Tibial artery (tissue), 4 donors: ENCODE results near the gene LRRC27.

Source experiments
- DNase-seq, 2 donors: peaks; one replicate each; pipeline ENCODE4 v3.0.0-alpha.2; 2019
- H3K27ac ChIP-seq, 2 donors: fragments of 200-600 bp; sonication (generic) in 1 of 2; 1 replicate in 1 of 2; 2 replicates in 1 of 2; pipeline ENCODE4 v1.5.1; 2018 to 2019; ENCODE audit warnings: mild to moderate bottlenecking in 1 of 2
- H3K27me3 ChIP-seq, 2 donors: fragments of 200-600 bp; sonication (generic) in 1 of 2; one replicate each; pipeline versions ENCODE4 v1.5.1 to v1.6.0; 2016 to 2019
- H3K36me3 ChIP-seq, 3 donors: fragments of 200-600 bp; sonication (generic) in 2 of 3; one replicate each; pipeline ENCODE4 v1.5.1; 2016 to 2019; ENCODE audit warnings: mild to moderate bottlenecking in 2 of 3
- H3K4me1 ChIP-seq, 4 donors: fragments of 200-600 bp; sonication (generic) in 2 of 4; 1 replicate in 3 of 4; 2 replicates in 1 of 4; pipeline ENCODE4 v1.5.1; 2016 to 2019
- H3K4me3 ChIP-seq, 2 donors: fragments of 200-600 bp; sonication (generic) in 1 of 2; 1 replicate in 1 of 2; 2 replicates in 1 of 2; pipeline ENCODE4 v1.5.1; 2018 to 2019; ENCODE audit warnings: mild to moderate bottlenecking in 2 of 2
- H3K9me3 ChIP-seq, 3 donors: fragments of 200-600 bp; sonication (generic) in 1 of 3; one replicate each; pipeline ENCODE4 v1.5.1; 2016 to 2019
- CTCF ChIP-seq, 2 experiments: fragments of 200-600 bp in 1 of 2; fragments of 450-650 bp in 1 of 2; IDR thresholded peaks; one replicate each; pipeline ENCODE4 v1.5.1; 2017 to 2019; ENCODE audit warnings: antibody characterized with exemption in 2 of 2, mild to moderate bottlenecking in 1 of 2, moderate library complexity in 1 of 2
- intact Hi-C: fragments of 100-400 bp; cut with DNase I; formaldehyde crosslinking; loops from one replicate; pipeline ENCODE4 v1.15.0; 2023; ENCODE audit warnings: low total_unique reads

Gene LRRC27

GRCh38 chr10:132326344-132326889 lies 5.6 kb upstream of the LRRC27 start:
- H3K27ac ChIP-seq, result no peak overlapping the region
- DNase-seq, result peak in 1 of 2 donors; percentile 46
- H3K9me3 ChIP-seq, result no peaks in the 10 kb centered on the region
- H3K27me3 ChIP-seq, result no peaks in the 10 kb centered on the region
- no peak for TF ChIP-seq CTCF (IDR thresholded peaks at IDR 0.05)
- H3K4me3 ChIP-seq, result no peak overlapping the region
- peaks cover 0 to 8% (median 0%) of the 10 kb centered on the region in 3 donors for H3K36me3 ChIP-seq
- intact Hi-C loops, result no loop called here
- peaks cover 0 to 25% (median 14%) of the 10 kb centered on the region in 4 donors for H3K4me1 ChIP-seq

DNA sequence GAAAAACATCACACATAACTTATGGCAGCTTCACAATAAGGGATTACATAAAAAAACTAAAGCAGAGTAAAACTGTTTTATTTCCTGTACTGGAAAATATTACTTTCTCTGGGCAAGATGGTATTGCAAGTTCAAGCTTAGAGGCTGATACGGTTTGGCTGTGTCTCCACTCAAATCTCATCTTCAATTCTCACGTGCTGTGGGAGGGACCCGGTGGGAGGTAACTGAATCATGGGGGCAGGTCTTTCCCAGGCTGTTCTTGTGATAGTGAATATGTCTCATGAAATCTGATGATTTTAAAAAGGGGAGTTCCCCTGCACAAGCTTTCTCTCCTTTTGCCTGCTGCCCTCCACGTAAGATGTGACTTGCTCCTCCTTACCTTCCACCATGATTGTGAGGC lies 5.1 kb upstream of the LRRC27 start:
- Histone ChIP-seq H3K27ac (no peak overlapping the region), H3K27me3 (no peaks in the 10 kb centered on the region), H3K4me1 (peaks cover 0 to 25% (median 14%) of the 10 kb centered on the region in 4 donors), H3K4me3 (no peak overlapping the region), H3K36me3 (peaks cover 0 to 8% (median 0%) of the 10 kb centered on the region in 3 donors), H3K9me3 (no peaks in the 10 kb centered on the region)
- intact Hi-C loops, result no loop called here
- no peak for TF ChIP-seq CTCF (IDR thresholded peaks at IDR 0.05)
- DNase-seq, result peak in 1 of 2 donors; percentile 16

- no peak for TF ChIP-seq CTCF (IDR thresholded peaks at IDR 0.05)
- Histone ChIP-seq H3K9me3 (no peaks in the 10 kb centered on the region), H3K4me3 (no peak overlapping the region), H3K27ac (no peak overlapping the region), H3K4me1 (peaks cover 0 to 34% (median 23%) of the 10 kb centered on the region in 4 donors), H3K27me3 (no peaks in the 10 kb centered on the region), H3K36me3 (peaks cover 0 to 8% (median 0%) of the 10 kb centered on the region in 3 donors)
- intact Hi-C loops, result no loop called here
- no peak for DNase-seq
These were observed 3.9 kb upstream of the LRRC27 start for GRCh38 chr10:132328106-132328505.

GRCh38 chr10:132328738-132329137 lies 3.3 kb upstream of the LRRC27 start:
- DNase-seq, result peak in 1 of 2 donors; percentile 34
- peaks cover 0 to 8% (median 0%) of the 10 kb centered on the region in 3 donors for H3K36me3 ChIP-seq
- H3K4me1 ChIP-seq, result peaks cover 0 to 35% (median 23%) of the 10 kb centered on the region in 4 donors
- H3K27me3 ChIP-seq, result no peaks in the 10 kb centered on the region
- H3K9me3 ChIP-seq, result no peaks in the 10 kb centered on the region
- H3K27ac ChIP-seq, result no peak overlapping the region
- no peak for TF ChIP-seq CTCF (IDR thresholded peaks at IDR 0.05)
- no peak overlapping the region for H3K4me3 ChIP-seq
- intact Hi-C loops, result no loop called here

DNA sequence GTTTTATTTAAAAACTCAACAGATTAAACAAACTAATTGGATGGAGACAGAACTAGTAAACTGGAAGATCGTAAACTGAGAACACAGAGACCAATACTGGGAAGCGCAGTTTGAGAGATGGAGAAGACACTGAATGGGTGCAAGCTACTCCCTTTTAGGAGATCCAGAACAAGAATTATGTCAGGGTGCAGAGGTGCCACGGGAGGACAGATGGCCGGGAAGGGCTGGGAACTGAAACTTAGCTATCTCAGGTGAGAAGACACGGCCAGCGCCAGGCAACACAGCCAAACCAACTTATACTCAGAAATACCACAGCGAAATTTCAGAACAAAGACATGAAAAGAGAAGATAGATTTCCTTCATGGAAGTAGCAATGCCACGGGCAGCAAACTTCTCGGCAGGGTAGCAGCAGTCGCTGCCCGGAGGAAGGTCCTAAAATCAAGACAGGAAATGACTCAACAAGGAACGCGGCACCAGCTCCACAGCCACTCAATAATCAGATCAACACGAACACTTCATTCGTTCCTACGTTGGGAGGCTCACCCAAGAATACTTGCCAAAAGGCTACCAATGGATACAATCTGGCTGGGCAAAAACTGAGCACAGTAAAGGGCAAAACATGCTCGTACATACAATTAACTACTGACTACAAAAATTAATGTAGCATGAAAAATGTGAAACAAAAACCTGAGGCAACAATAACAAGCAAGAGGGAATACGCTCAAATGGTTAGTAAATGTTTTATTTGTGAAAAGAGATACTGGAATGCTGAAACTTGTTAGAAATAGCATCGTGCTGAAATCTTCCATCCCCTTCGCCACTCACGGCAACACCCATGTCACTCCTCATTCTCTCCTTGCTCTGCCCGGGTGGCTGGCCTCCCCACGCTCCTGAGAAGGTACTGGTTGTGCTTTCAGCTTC lies 2.2 kb upstream of the LRRC27 start:
- intact Hi-C loops, result loop anchor here (10.0 kb wide), 2 partner anchors 65 to 425 kb away; partner anchors contain the start of genes PPP2R2D and PWWP2B
- peaks cover 0 to 35% (median 23%) of the 10 kb centered on the region in 4 donors for H3K4me1 ChIP-seq
- no peaks in the 10 kb centered on the region for H3K9me3 ChIP-seq
- peak overlapping the region; percentile 20 to 21 for H3K4me3 ChIP-seq
- H3K27me3 ChIP-seq, result no peaks in the 10 kb centered on the region
- DNase-seq, result peak; percentile 48 to 67
- peaks cover 0 to 8% (median 0%) of the 10 kb centered on the region in 3 donors for H3K36me3 ChIP-seq
- no peak for TF ChIP-seq CTCF (IDR thresholded peaks at IDR 0.05)
- peak overlapping the region in 1 of 2 donors; percentile 24 for H3K27ac ChIP-seq
